Endothelial cell of umbilical vein (primary cell): ENCODE data around the gene DLGAP1. TPM values are rescaled to one million over a fixed set of nuclear protein-coding genes. Genes with fewer than 3 reads are reported as not detected.
A peak's percentile ranks its signal among the peaks of the same experiment; 100 is the strongest.

ENCODE experiments used
- BruUV-seq: library from RNA; stranded (reverse); fragments of 400-500 nt; replicated peaks from 2 replicates; lab custom pipeline; 2021; lab: Mats Ljungman, UMichigan
- CTCF ChIA-PET: fragments of 300-600, 350-600 bp; sonication (Branson Sonifier 250); formaldehyde crosslinking; loops from one replicate; lab custom pipeline; 2021; ENCODE audit warnings: antibody characterized with exemption, inconsistent platforms; lab: Charles Lee
- POLR2A ChIA-PET: fragments of 300-600, 350-600 bp; sonication (Branson Sonifier 250); formaldehyde crosslinking; loops from one replicate; lab custom pipeline; 2021; ENCODE audit warnings: antibody characterized with exemption, inconsistent platforms; lab: Charles Lee
- DNase-seq: peaks from one replicate; pipeline ENCODE4 v3.0.0-alpha.2; 2011; ENCODE audit warnings: low read depth, low spot score
- FAIRE-seq: peaks from 2 replicates; lab custom pipeline; 2011; peaks lifted over from hg19 to GRCh38; lab: Jason Lieb, UNC
- H2AFZ ChIP-seq: 2 replicates; pipeline ENCODE4 v1.6.0; 2012; ENCODE audit warnings: low read depth, low read length, control low read depth, inconsistent platforms
- H3K27ac ChIP-seq: 2 replicates; pipeline ENCODE4 v1.5.1; 2011; ENCODE audit warnings: low read depth, mild to moderate bottlenecking, control low read depth, low read length, moderate library complexity; ENCODE audit not compliant: insufficient read depth
- H3K27me3 ChIP-seq, 2 experiments: 2 replicates each; pipeline versions ENCODE4 v1.6.0 to v1.6.1; 2011; ENCODE audit warnings: low read length in 2 of 2, mixed read lengths in 1 of 2; ENCODE audit not compliant: control insufficient read depth in 2 of 2, insufficient read depth in 2 of 2
- H3K36me3 ChIP-seq, 2 experiments: 2 replicates in 1 of 2; 3 replicates in 1 of 2; pipeline ENCODE4 v1.5.1; 2011; ENCODE audit warnings: low read length in 2 of 2, mild to moderate bottlenecking in 1 of 2, moderate library complexity in 1 of 2; ENCODE audit not compliant: control insufficient read depth in 2 of 2, insufficient read depth in 2 of 2; ENCODE audit errors: extremely low read depth in 1 of 2
- H3K4me1 ChIP-seq: 3 replicates; pipeline ENCODE4 v1.5.1; 2011; ENCODE audit warnings: mild to moderate bottlenecking, low read length; ENCODE audit not compliant: control insufficient read depth, insufficient read depth; ENCODE audit errors: extremely low read depth
- H3K4me2 ChIP-seq: 2 replicates; pipeline ENCODE4 v1.6.1; 2011; ENCODE audit warnings: low read length, control low read depth, mixed read lengths; ENCODE audit not compliant: insufficient read depth
- H3K4me3 ChIP-seq, 3 experiments: fragments of 200-600 bp in 1 of 3; sonication (generic), shearing (Covaris generic) in 1 of 3; replicated peaks in 1 of 3; 2 replicates each; pipeline ENCODE4 v1.5.1; 2011 to 2016; ENCODE audit warnings: control low read depth in 3 of 3, low read length in 3 of 3, mild to moderate bottlenecking in 2 of 3, inconsistent platforms in 1 of 3, low read depth in 1 of 3, moderate library complexity in 1 of 3; ENCODE audit not compliant: insufficient read depth in 1 of 3
- H3K79me2 ChIP-seq: 2 replicates; pipeline ENCODE4 v1.6.0; 2012; ENCODE audit warnings: low read length, inconsistent platforms; ENCODE audit not compliant: control insufficient read depth, insufficient read depth
- H3K9ac ChIP-seq: replicated peaks from 2 replicates; pipeline ENCODE3; 2011; ENCODE audit warnings: low read length, control low read depth; ENCODE audit not compliant: insufficient read depth; ENCODE audit errors: extremely low read depth
- H3K9me1 ChIP-seq: replicated peaks from 3 replicates; pipeline ENCODE4 v1.6.0; 2011; ENCODE audit warnings: mild to moderate bottlenecking, low read length; ENCODE audit not compliant: control insufficient read depth, insufficient read depth; ENCODE audit errors: extremely low read depth
- H3K9me3 ChIP-seq: replicated peaks from 2 replicates; pipeline ENCODE4 v1.5.1; 2012; ENCODE audit warnings: low read length, inconsistent platforms; ENCODE audit not compliant: control insufficient read depth, insufficient read depth
- H4K20me1 ChIP-seq: replicated peaks from 2 replicates; pipeline ENCODE3; 2011; ENCODE audit warnings: mild to moderate bottlenecking, low read length; ENCODE audit not compliant: control insufficient read depth, insufficient read depth; ENCODE audit errors: extremely low read depth
- CTCF ChIP-seq, 2 donors: IDR thresholded peaks; 1 replicate in 1 of 2; 2 replicates in 1 of 2; pipeline ENCODE4 v1.5.1; 2011; ENCODE audit warnings: low read length in 2 of 2, mild to moderate bottlenecking in 2 of 2, moderate library complexity in 2 of 2, control low read depth in 1 of 2, inconsistent platforms in 1 of 2, low read depth in 1 of 2; ENCODE audit not compliant: insufficient read depth in 1 of 2; ENCODE audit errors: extremely low read depth in 1 of 2
- EZH2 ChIP-seq: IDR thresholded peaks from 2 replicates; pipeline ENCODE4 v1.6.1; 2012; ENCODE audit warnings: borderline replicate concordance, low read depth, mild to moderate bottlenecking, moderate library complexity, low read length, inconsistent platforms; ENCODE audit not compliant: severe bottlenecking
- FOS ChIP-seq: IDR thresholded peaks from 2 replicates; pipeline ENCODE4 v1.6.1; 2011; ENCODE audit warnings: mild to moderate bottlenecking, low read length, moderate library complexity, borderline replicate concordance; ENCODE audit not compliant: insufficient read depth
- GATA2 ChIP-seq: IDR thresholded peaks from 2 replicates; pipeline ENCODE4 v1.7.0; 2011; ENCODE audit warnings: low read depth, mild to moderate bottlenecking, moderate library complexity, mixed read lengths, low read length; ENCODE audit not compliant: insufficient read length, insufficient read depth
- JUN ChIP-seq: IDR thresholded peaks from 2 replicates; pipeline ENCODE4 v1.6.1; 2011; ENCODE audit warnings: borderline replicate concordance, low read depth; ENCODE audit not compliant: insufficient read length, insufficient read depth
- MYC ChIP-seq: IDR thresholded peaks from one replicate; pipeline ENCODE4 v1.6.1; 2011; ENCODE audit warnings: mild to moderate bottlenecking, low read depth, low read length
- POLR2A ChIP-seq: IDR thresholded peaks from 2 replicates; pipeline ENCODE4 v1.6.1; 2012; ENCODE audit warnings: low read depth, mild to moderate bottlenecking, control low read depth, low read length
- POLR2AphosphoS5 ChIP-seq: IDR thresholded peaks from 2 replicates; pipeline ENCODE4 v1.6.1; 2012; ENCODE audit warnings: low read depth, mild to moderate bottlenecking, control low read depth, low read length, moderate library complexity; ENCODE audit not compliant: insufficient read depth
- dilution Hi-C: fragments of 300-500 bp; cut with MboI; formaldehyde crosslinking; loops from one replicate; pipeline ENCODE4 v1.15.0; 2019; ENCODE audit warnings: low sequenced_read_pairs; ENCODE audit not compliant: extremely low pct_ligation_motif_present
- intact Hi-C: fragments of 100-400 bp; cut with micrococcal nuclease; formaldehyde crosslinking; loops from one replicate; pipeline ENCODE4 v1.10.0; 2022
- polyA plus RNA-seq, 4 experiments: library from polyadenylated mRNA; depleted of rRNA in 3 of 4; stranded (reverse) in 3 of 4; unstranded in 1 of 4; fragments of >200 nt; gene quantifications; 2 replicates each; pipeline versions ENCODE4 v1.2.1 to v1.2.3, GENCODE V29; 2011 to 2012; ENCODE audit warnings: missing spikeins in 1 of 4
- total RNA-seq: library from RNA; stranded (reverse); gene quantifications from 2 replicates; pipeline ENCODE4 v1.2.3, GENCODE V29; 2021

DLGAP1 gene
- total and polyA plus RNA-seq, 2 donors (not counting 3 experiments of a cell fraction or from before 2014, with no cell fraction given), result 0.04 TPM; not detected in 1

- peak overlapping the region; percentile 92 for H3K27ac ChIP-seq
- no peaks in the 10 kb centered on the region for H4K20me1 ChIP-seq
- no peak for TF ChIP-seq POLR2A
- TF ChIP-seq POLR2AphosphoS5, result no peak
- TF ChIP-seq MYC, result no peak
- TF ChIP-seq GATA2, result no peak
- TF ChIP-seq FOS, result peak; percentile 8
- TF ChIP-seq CTCF (IDR thresholded peaks at IDR 0.05; ENCODE audit: extremely low read depth in 1 of 2, insufficient read depth in 1 of 2, low read depth in 1 of 2, low read length in 2 of 2), result no peak
- TF ChIP-seq EZH2, result no peak
- no peak for TF ChIP-seq JUN
- CTCF ChIA-PET, result interaction anchor here (0.6 to 5.8 kb wide), 15 partner anchors 8 to 1990 kb away, joined by 3 to 56 read pairs (median 6); no protein-coding TSS in a partner anchor
- POLR2A ChIA-PET, result interaction anchor here (0.9 to 1.8 kb wide), 4 partner anchors 12 to 138 kb away, joined by 3 to 14 read pairs (median 4); no protein-coding TSS in a partner anchor
- dilution Hi-C loops, result loop anchor here (25.0 kb wide), 1 partner anchor 205 kb away; the partner anchor contains the start of gene MYL12B
- peak overlapping the region; percentile 57 for H3K4me2 ChIP-seq
- H3K9me3 ChIP-seq, result no peaks in the 10 kb centered on the region
- peaks cover 36% of the 10 kb centered on the region for H3K4me1 ChIP-seq
- peak overlapping the region; percentile 62 for H2AFZ ChIP-seq
- peak overlapping the region in 1 of 3 experiments; percentile 47 for H3K4me3 ChIP-seq
- peak overlapping the region; percentile 68 for H3K9ac ChIP-seq
- no peaks in the 10 kb centered on the region for H3K27me3 ChIP-seq
- H3K36me3 ChIP-seq, result no peaks in the 10 kb centered on the region
- H3K9me1 ChIP-seq, result no peaks in the 10 kb centered on the region
- BruUV-seq, result no TSS peak
- DNase-seq (peak; percentile 76), FAIRE-seq (peak; percentile 93)
- intact Hi-C loops, result loop anchor here (1.0 kb wide), 1 partner anchor 13 kb away; no protein-coding TSS in a partner anchor
- H3K79me2 ChIP-seq, result no peaks in the 10 kb centered on the region
Observed at GRCh38 chr18:3466872-3467271, 988.2 kb downstream of the DLGAP1 start.
